Uterus (tissue), 4 donors: ENCODE data around the gene CD101. TPM values are rescaled to one million over a fixed set of nuclear protein-coding genes. Genes with fewer than 3 reads are reported as not detected.

Experiments used
- DNase-seq, 2 donors: peaks; one replicate each; pipeline ENCODE4 v3.0.0-alpha.2; 2019 to 2020
- H3K27ac ChIP-seq, 2 donors: fragments of 200-600 bp; sonication (generic); 1 replicate in 1 of 2; 2 replicates in 1 of 2; pipeline ENCODE4 v1.5.1; 2016 to 2018
- H3K27me3 ChIP-seq, 2 donors: fragments of 200-600 bp; sonication (generic); one replicate each; pipeline ENCODE4 v1.5.1; 2018 to 2019; ENCODE audit warnings: control low read depth in 1 of 2
- H3K36me3 ChIP-seq, 2 donors: fragments of 200-600 bp; sonication (generic); one replicate each; pipeline ENCODE4 v1.5.1; 2019; ENCODE audit warnings: control low read depth in 1 of 2
- H3K4me1 ChIP-seq, 2 donors: fragments of 200-600 bp; sonication (generic); one replicate each; pipeline ENCODE4 v1.5.1; 2018 to 2019; ENCODE audit warnings: control low read depth in 1 of 2
- H3K4me3 ChIP-seq, 2 donors: fragments of 200-600 bp; sonication (generic); 1 replicate in 1 of 2; 2 replicates in 1 of 2; pipeline ENCODE4 v1.5.1; 2018 to 2019; ENCODE audit warnings: mild to moderate bottlenecking in 1 of 2
- H3K9me3 ChIP-seq, 2 donors: fragments of 200-600 bp; sonication (generic); one replicate each; pipeline ENCODE4 v1.5.1; 2019; ENCODE audit warnings: control low read depth in 1 of 2
- CTCF ChIP-seq, 4 experiments: fragments of 200-600 bp in 2 of 4; fragments of 450-650 bp in 2 of 4; sonication (generic) in 2 of 4; IDR thresholded peaks; one replicate each; pipeline ENCODE4 v1.5.1; 2016 to 2019; ENCODE audit warnings: antibody characterized with exemption in 4 of 4, mild to moderate bottlenecking in 2 of 4, moderate library complexity in 1 of 4
- POLR2A ChIP-seq, 2 donors: fragments of 450-650 bp; IDR thresholded peaks; one replicate each; pipeline ENCODE4 v1.6.1; 2016; ENCODE audit warnings: antibody characterized with exemption in 2 of 2, mild to moderate bottlenecking in 1 of 2, moderate library complexity in 1 of 2
- intact Hi-C: fragments of 100-400 bp; cut with DNase I; formaldehyde crosslinking; loops from one replicate; pipeline ENCODE4 v1.15.1; 2023; ENCODE audit warnings: low total_unique reads
- small RNA-seq: library from RNA; depleted of rRNA; stranded (forward); fragments of <200 nt; gene quantifications from one replicate; pipeline ENCODE3, GENCODE V24; 2016
- total RNA-seq, 4 donors: library from RNA; depleted of rRNA in 3 of 4; stranded (reverse); fragments of >200 nt in 3 of 4; gene quantifications; one replicate each; pipeline versions ENCODE4 v1.1.0 to v1.2.4, GENCODE V29; 2014 to 2023
- donor health status: DM: yes; HTN: yes; CAD: no.

Gene CD101
- total RNA-seq, 4 donors from 2014 or later = 2.1 to 4.1 (median 2.6) TPM; not detected in 1

- intact Hi-C loops = no loop called here
- Histone ChIP-seq H3K36me3 (no peaks in the 10 kb centered on the region), H3K4me3 (no peak overlapping the region), H3K27ac (no peak overlapping the region), H3K27me3 (no peaks in the 10 kb centered on the region), H3K9me3 (no peaks in the 10 kb centered on the region), H3K4me1 (no peaks in the 10 kb centered on the region)
- TF ChIP-seq POLR2A (IDR thresholded peaks at IDR 0.05) (no peak), CTCF (IDR thresholded peaks at IDR 0.05) (no peak)
- no peak for DNase-seq
Measured at GRCh38 chr1:117076648-117077047, 75.1 kb downstream of the CD101 start.

GRCh38 chr1:117077267-117077666 lies 75.7 kb downstream of the CD101 start:
- H3K27me3 ChIP-seq = no peaks in the 10 kb centered on the region
- no peaks in the 10 kb centered on the region for H3K4me1 ChIP-seq
- no peak for DNase-seq
- H3K27ac ChIP-seq = no peak overlapping the region
- intact Hi-C loops = no loop called here
- TF ChIP-seq POLR2A (IDR thresholded peaks at IDR 0.05) (no peak), CTCF (IDR thresholded peaks at IDR 0.05) (no peak)
- H3K36me3 ChIP-seq = no peaks in the 10 kb centered on the region
- H3K4me3 ChIP-seq = no peak overlapping the region
- no peaks in the 10 kb centered on the region for H3K9me3 ChIP-seq

- TF ChIP-seq CTCF (IDR thresholded peaks at IDR 0.05) = no peak
- TF ChIP-seq POLR2A (IDR thresholded peaks at IDR 0.05) = no peak
- intact Hi-C loops = no loop called here
- no peaks in the 10 kb centered on the region for H3K27me3 ChIP-seq
- no peak for DNase-seq
- no peak overlapping the region for H3K27ac ChIP-seq
- no peak overlapping the region for H3K4me3 ChIP-seq
- H3K36me3 ChIP-seq = no peaks in the 10 kb centered on the region
- no peaks in the 10 kb centered on the region for H3K9me3 ChIP-seq
- H3K4me1 ChIP-seq = no peaks in the 10 kb centered on the region
Measured at GRCh38 chr1:117079737-117080136, 78.2 kb downstream of the CD101 start.

- H3K27ac ChIP-seq = no peak overlapping the region
- no peaks in the 10 kb centered on the region for H3K27me3 ChIP-seq
- no peaks in the 10 kb centered on the region for H3K9me3 ChIP-seq
- no peaks in the 10 kb centered on the region for H3K4me1 ChIP-seq
- DNase-seq = no peak
- TF ChIP-seq POLR2A (IDR thresholded peaks at IDR 0.05) (no peak), CTCF (IDR thresholded peaks at IDR 0.05) (no peak)
- intact Hi-C loops = no loop called here
- H3K36me3 ChIP-seq = no peaks in the 10 kb centered on the region
- H3K4me3 ChIP-seq = no peak overlapping the region
Measured at GRCh38 chr1:117084231-117084630, 82.7 kb downstream of the CD101 start.

Small RNAs within 50 kb of the gene (small RNA-seq; reads per million reads assigned to genes)
- not detected for gene RNA5SP55

Other genes with a start within 250 kb of the CD101 start
- 1 to 10 TPM in 2 of 4 donors, under 1 TPM in 1, not detected in 1; 0.35 to 1.2 (median 1.0) TPM for gene CD2, start 247.3 kb upstream of the CD101 start, total RNA-seq
- gene PTGFRN, start 91.8 kb upstream of the CD101 start, total RNA-seq = 100 to 1,000 TPM in 2 of 4 donors, 10 to 100 TPM in 2; 32.4 to 134 (median 88.8) TPM
- gene TTF2, start 58.6 kb downstream of the CD101 start, total RNA-seq = 10 to 100 TPM in 3 of 4 donors, 1 to 10 TPM in 1; 8.2 to 56.4 (median 17.0) TPM
- 10 to 100 TPM in 1 of 4 donors, 1 to 10 TPM in 3; 2.6 to 16.7 (median 5.5) TPM for gene TRIM45, start 120.0 kb downstream of the CD101 start, total RNA-seq
- gene VTCN1, start 209.2 kb downstream of the CD101 start, total RNA-seq = 10 to 100 TPM in 1 of 4 donors, 1 to 10 TPM in 1, under 1 TPM in 1, not detected in 1; 0.64 to 21.5 (median 2.6) TPM